NCI-H2029 (cell line): ENCODE data around the gene CABLES2.
A peak's percentile ranks its signal among the peaks of the same experiment; 100 is the strongest.
"Not testable (repeated sequence)": the region's sequence is repeated elsewhere in the genome, so short reads cannot be mapped to it uniquely, and the experiment has no call there.

Source experiments
- DNase-seq: peaks from one replicate; lab custom pipeline; 2025; lab: John Stamatoyannopoulos, UW

The CABLES2 gene

GRCh38 chr20:62433658-62434497 is 26.8 kb upstream of the CABLES2 start:
- no peak for DNase-seq

GRCh38 chr20:62430866-62431447 is 23.9 kb upstream of the CABLES2 start:
- DNase-seq, result no peak

GRCh38 chr20:62430311-62430853 is 23.3 kb upstream of the CABLES2 start:
- no peak for DNase-seq

- no peak for DNase-seq
Observed at GRCh38 chr20:62429455-62430310, 22.6 kb upstream of the CABLES2 start.

GRCh38 chr20:62428396-62429295 is 21.6 kb upstream of the CABLES2 start:
- no peak for DNase-seq

- no peak for DNase-seq
Observed at GRCh38 chr20:62428002-62428372, 20.9 kb upstream of the CABLES2 start.

- DNase-seq, result peak; percentile 84
Observed at GRCh38 chr20:62427172-62428001, 20.3 kb upstream of the CABLES2 start, which contains the start of gene RBBP8NL. Gene RBBP8NL (minus strand): TSS chr20:62427539. CDS start chr20:62419647, 7,892 bp downstream.

- peak; percentile 24 for DNase-seq
Observed at GRCh38 chr20:62426699-62427131, 19.6 kb upstream of the CABLES2 start.

- not testable (repeated sequence) for DNase-seq
Observed at GRCh38 chr20:62426059-62426348, 18.9 kb upstream of the CABLES2 start.

GRCh38 chr20:62425281-62426058 is 18.4 kb upstream of the CABLES2 start:
- DNase-seq, result no peak

GRCh38 chr20:62424249-62425107 is 17.4 kb upstream of the CABLES2 start:
- no peak for DNase-seq

- no peak for DNase-seq
Observed at GRCh38 chr20:62423326-62423706, 16.2 kb upstream of the CABLES2 start.

- DNase-seq, result no peak
Observed at GRCh38 chr20:62422636-62423325, 15.7 kb upstream of the CABLES2 start.

GRCh38 chr20:62421716-62421990 is 14.6 kb upstream of the CABLES2 start:
- no peak for DNase-seq

- no peak for DNase-seq
Observed at GRCh38 chr20:62420846-62421715, 14.0 kb upstream of the CABLES2 start.

GRCh38 chr20:62419759-62420158 is 12.7 kb upstream of the CABLES2 start:
- no peak for DNase-seq

- no peak for DNase-seq
Observed at GRCh38 chr20:62418709-62419487, 11.8 kb upstream of the CABLES2 start.
